HG03039 (cell line): Measurements from ENCODE around the gene PARD3.
A peak's percentile ranks its signal among the peaks of the same experiment; 100 is the strongest.
"Not testable (repeated sequence)": the region's sequence is repeated elsewhere in the genome, so short reads cannot be mapped to it uniquely, and the experiment has no call there.

ENCODE experiments used
- ATAC-seq: cut with Tn5 transposase; IDR thresholded peaks from one replicate; pipeline ENCODE4 v1.9.1; 2021; ENCODE audit warnings: mild to moderate bottlenecking, moderate library complexity; ENCODE audit not compliant: unreplicated experiment

The PARD3 gene

GRCh38 chr10:34768972-34769330 is 46.1 kb downstream of the PARD3 start:
- ATAC-seq, result no peak

- ATAC-seq, result no peak
Measured at GRCh38 chr10:34768261-34768971, 46.7 kb downstream of the PARD3 start.

- no peak for ATAC-seq
Measured at GRCh38 chr10:34766811-34767494, 48.1 kb downstream of the PARD3 start.

- no peak for ATAC-seq
Measured at GRCh38 chr10:34766266-34766600, 48.9 kb downstream of the PARD3 start.

GRCh38 chr10:34764472-34764946 is 50.6 kb downstream of the PARD3 start:
- no peak for ATAC-seq

- no peak for ATAC-seq
Measured at GRCh38 chr10:34762603-34763299, 52.3 kb downstream of the PARD3 start.

GRCh38 chr10:34762156-34762555 is 52.9 kb downstream of the PARD3 start:
- no peak for ATAC-seq

- ATAC-seq, result no peak
Measured at GRCh38 chr10:34761453-34761852, 53.6 kb downstream of the PARD3 start.

- ATAC-seq, result no peak
Measured at GRCh38 chr10:34760606-34761005, 54.5 kb downstream of the PARD3 start.

- ATAC-seq, result no peak
Measured at GRCh38 chr10:34759837-34760215, 55.3 kb downstream of the PARD3 start.

GRCh38 chr10:34759161-34759836 is 55.8 kb downstream of the PARD3 start:
- ATAC-seq, result no peak

- ATAC-seq, result peak; percentile 54
Measured at GRCh38 chr10:34758447-34758996, 56.6 kb downstream of the PARD3 start.

- no peak for ATAC-seq
Measured at GRCh38 chr10:34757933-34758332, 57.2 kb downstream of the PARD3 start.

- not testable (repeated sequence) for ATAC-seq
Measured at GRCh38 chr10:34757181-34757580, 57.9 kb downstream of the PARD3 start.

- no peak for ATAC-seq
Measured at GRCh38 chr10:34756584-34756983, 58.5 kb downstream of the PARD3 start.

GRCh38 chr10:34753014-34753757 is 61.9 kb downstream of the PARD3 start:
- no peak for ATAC-seq

- no peak for ATAC-seq
Measured at GRCh38 chr10:34751272-34751671, 63.8 kb downstream of the PARD3 start.

- ATAC-seq, result not testable (repeated sequence)
Measured at GRCh38 chr10:34750795-34751194, 64.3 kb downstream of the PARD3 start.

- no peak for ATAC-seq
Measured at GRCh38 chr10:34748767-34749166, 66.3 kb downstream of the PARD3 start.

GRCh38 chr10:34748357-34748756 is 66.7 kb downstream of the PARD3 start:
- no peak for ATAC-seq
